GM23248 (cell line): ENCODE measurements around the gene ITGAD. TPM values are rescaled to one million over a fixed set of nuclear protein-coding genes. Genes with fewer than 3 reads are reported as not detected.

Experiments used
- DNase-seq: peaks from one replicate; pipeline ENCODE4 v3.0.0-alpha.2; 2015
- H2AFZ ChIP-seq: fragments of 200-600 bp; sonication (generic); 2 replicates; pipeline ENCODE4 v1.6.1; 2016; ENCODE audit warnings: antibody characterized with exemption
- H3F3A ChIP-seq: fragments of 200-600 bp; sonication (generic); 2 replicates; pipeline ENCODE4 v1.6.1; 2016; ENCODE audit warnings: mild to moderate bottlenecking, antibody characterized with exemption, mixed run types; ENCODE audit not compliant: insufficient read depth
- H3K27ac ChIP-seq: fragments of 200-600 bp; sonication (generic); 2 replicates; pipeline ENCODE4 v1.5.1; 2016; ENCODE audit warnings: mild to moderate bottlenecking
- H3K27me3 ChIP-seq: fragments of 200-600 bp; sonication (generic); replicated peaks from 2 replicates; pipeline ENCODE4 v1.6.1; 2016; ENCODE audit warnings: mild to moderate bottlenecking; ENCODE audit not compliant: insufficient read depth
- H3K36me3 ChIP-seq: fragments of 200-600 bp; sonication (generic); 2 replicates; pipeline ENCODE4 v1.6.1; 2016; ENCODE audit warnings: low read depth, mild to moderate bottlenecking
- H3K4me1 ChIP-seq: fragments of 200-600 bp; sonication (generic); 2 replicates; pipeline ENCODE4 v1.6.1; 2016; ENCODE audit warnings: mild to moderate bottlenecking; ENCODE audit not compliant: insufficient read depth
- H3K4me2 ChIP-seq: fragments of 200-600 bp; sonication (generic); one replicate; pipeline ENCODE4 v1.6.1; 2016; ENCODE audit warnings: mild to moderate bottlenecking; ENCODE audit not compliant: unreplicated experiment
- H3K4me3 ChIP-seq: fragments of 200-600 bp; sonication (generic); 2 replicates; pipeline ENCODE4 v1.5.1; 2016; ENCODE audit warnings: mild to moderate bottlenecking
- H3K79me2 ChIP-seq: fragments of 200-600 bp; sonication (generic); 2 replicates; pipeline ENCODE4 v1.6.1; 2016; ENCODE audit warnings: mild to moderate bottlenecking; ENCODE audit not compliant: insufficient read depth
- H3K9ac ChIP-seq: fragments of 200-600 bp; sonication (generic); 2 replicates; pipeline ENCODE4 v1.6.1; 2016; ENCODE audit warnings: mild to moderate bottlenecking
- H3K9me2 ChIP-seq: fragments of 200-600 bp; sonication (generic); 2 replicates; pipeline ENCODE4 v1.6.1; 2016; ENCODE audit warnings: mixed run types, mild to moderate bottlenecking, moderate library complexity; ENCODE audit not compliant: insufficient read depth
- H3K9me3 ChIP-seq: fragments of 200-600 bp; sonication (generic); one replicate; pipeline ENCODE4 v1.6.1; 2017; ENCODE audit warnings: low read depth
- H4K20me1 ChIP-seq: fragments of 200-600 bp; sonication (generic); 2 replicates; pipeline ENCODE4 v1.6.0; 2016; ENCODE audit not compliant: insufficient read depth
- EZH2 ChIP-seq: fragments of 200-600 bp; sonication (generic); IDR thresholded peaks from 2 replicates; pipeline ENCODE4 v1.6.1; 2018; ENCODE audit warnings: antibody characterized with exemption, mild to moderate bottlenecking; ENCODE audit not compliant: insufficient read depth, poor library complexity, severe bottlenecking
- EZH2phosphoT487 ChIP-seq: fragments of 200-600 bp; sonication (generic); IDR thresholded peaks from 2 replicates; pipeline ENCODE4 v1.6.1; 2018; ENCODE audit warnings: antibody characterized with exemption, moderate library complexity, mild to moderate bottlenecking, low read depth; ENCODE audit not compliant: insufficient read depth
- WGBS, 2 experiments: methylation state at CpG; one replicate each; pipeline ENCODE4 v1.1.6; 2015 to 2017; ENCODE audit warnings: low lambda C conversion rate in 2 of 2, low coverage in 1 of 2; ENCODE audit errors: missing lambda C conversion rate in 2 of 2; 5-methylcytosine and 5-hydroxymethylcytosine counted together
- in situ Hi-C: fragments of 300-500 bp; cut with MboI; formaldehyde crosslinking; loops from 2 replicates; pipeline ENCODE4 v1.15.0; 2020
- polyA plus RNA-seq: library from polyadenylated mRNA; unstranded; fragments of >200 nt; fragmentation: Nextera tagmentation; extraction: Ambion mirVana; gene quantifications from 2 replicates; pipeline ENCODE4 v1.2.1, GENCODE V29; 2016
- total RNA-seq: library from RNA; depleted of rRNA; stranded (reverse); fragments of >200 nt; shearing (Covaris generic); gene quantifications from 2 replicates; pipeline ENCODE4 v1.2.3, GENCODE V29; 2014

The ITGAD gene
- total and polyA plus RNA-seq, 2 experiments from 2014 or later, result not detected

GRCh38 chr16:31402687-31403086, 9.6 kb downstream of the ITGAD start:
- in situ Hi-C loops, result no loop called here
- H2AFZ ChIP-seq, result no peak overlapping the region
- TF ChIP-seq EZH2phosphoT487 (no peak), EZH2 (no peak)
- H3K4me3 ChIP-seq, result no peak overlapping the region
- peaks cover 10% of the 10 kb centered on the region for H3K4me1 ChIP-seq
- H3K36me3 ChIP-seq, result no peaks in the 10 kb centered on the region
- H3K9me2 ChIP-seq, result no peaks in the 10 kb centered on the region
- no peaks in the 10 kb centered on the region for H4K20me1 ChIP-seq
- no peak overlapping the region for H3K27ac ChIP-seq
- H3K4me2 ChIP-seq, result peak overlapping the region; percentile 20
- H3K9ac ChIP-seq, result no peak overlapping the region
- peak; percentile 58 for DNase-seq
- H3K27me3 ChIP-seq, result no peaks in the 10 kb centered on the region
- no peaks in the 10 kb centered on the region for H3K9me3 ChIP-seq
- 21 to 24% methylated on average over 1 of the region's 1 CpG for WGBS, 2 experiments
- no peaks in the 10 kb centered on the region for H3K79me2 ChIP-seq
- H3F3A ChIP-seq, result 0 out of 2 replicates have a peak, but pooled peaks cover 5% of the 10 kb centered on the region

- Histone ChIP-seq H3K9me3 (no peaks in the 10 kb centered on the region), H3K27ac (no peak overlapping the region), H3K4me3 (peak overlapping the region; percentile 50), H3K79me2 (no peaks in the 10 kb centered on the region), H3K9ac (peak overlapping the region; percentile 18; the same call in 1 of the 2 replicates), H2AFZ (peak overlapping the region; percentile 56; the same call in 1 of the 2 replicates), H3K4me1 (peaks cover 10% of the 10 kb centered on the region), H3K9me2 (no peaks in the 10 kb centered on the region), H3K4me2 (peak overlapping the region; percentile 20), H3F3A (0 out of 2 replicates have a peak, but pooled peaks cover 5% of the 10 kb centered on the region), H3K36me3 (no peaks in the 10 kb centered on the region), H3K27me3 (no peaks in the 10 kb centered on the region), H4K20me1 (no peaks in the 10 kb centered on the region)
- no peak for DNase-seq
- WGBS, 2 experiments, result 75 to 81% methylated on average over 21 of the region's 21 CpGs
- in situ Hi-C loops, result no loop called here
- TF ChIP-seq EZH2 (no peak), EZH2phosphoT487 (no peak)
Observed at GRCh38 chr16:31403590-31404352, 10.6 kb downstream of the ITGAD start.

GRCh38 chr16:31404353-31405064, 11.4 kb downstream of the ITGAD start:
- Histone ChIP-seq H3F3A (0 out of 2 replicates have a peak, but pooled peaks cover 5% of the 10 kb centered on the region), H3K9ac (peak overlapping the region; percentile 18; the same call in 1 of the 2 replicates), H3K79me2 (no peaks in the 10 kb centered on the region), H4K20me1 (no peaks in the 10 kb centered on the region), H3K9me2 (no peaks in the 10 kb centered on the region), H3K27me3 (no peaks in the 10 kb centered on the region), H3K36me3 (no peaks in the 10 kb centered on the region), H2AFZ (peak overlapping the region; percentile 56; the same call in 1 of the 2 replicates), H3K4me2 (peak overlapping the region; percentile 20), H3K4me3 (peak overlapping the region; percentile 50), H3K9me3 (no peaks in the 10 kb centered on the region), H3K4me1 (peaks cover 13% of the 10 kb centered on the region), H3K27ac (no peak overlapping the region)
- DNase-seq, result peak; percentile 15
- 62 to 68% methylated on average over 8 to 9 of the region's 9 CpGs for WGBS, 2 experiments
- TF ChIP-seq EZH2phosphoT487 (no peak), EZH2 (no peak)
- in situ Hi-C loops, result no loop called here

- no peaks in the 10 kb centered on the region for H3K9me3 ChIP-seq
- no peak for DNase-seq
- H3K4me1 ChIP-seq, result peaks cover 12% of the 10 kb centered on the region
- no peak overlapping the region for H3K4me3 ChIP-seq
- no peak overlapping the region for H3K4me2 ChIP-seq
- 0 out of 2 replicates have a peak, but pooled peaks cover 5% of the 10 kb centered on the region for H3F3A ChIP-seq
- H3K27ac ChIP-seq, result no peak overlapping the region
- in situ Hi-C loops, result no loop called here
- H4K20me1 ChIP-seq, result no peaks in the 10 kb centered on the region
- H3K79me2 ChIP-seq, result no peaks in the 10 kb centered on the region
- WGBS, 2 experiments, result 59 to 71% methylated on average over 8 of the region's 8 CpGs
- H3K9me2 ChIP-seq, result no peaks in the 10 kb centered on the region
- H2AFZ ChIP-seq, result no peak overlapping the region
- TF ChIP-seq EZH2 (no peak), EZH2phosphoT487 (no peak)
- H3K27me3 ChIP-seq, result no peaks in the 10 kb centered on the region
- no peak overlapping the region for H3K9ac ChIP-seq
- H3K36me3 ChIP-seq, result no peaks in the 10 kb centered on the region
Observed at GRCh38 chr16:31407406-31407805, 14.3 kb downstream of the ITGAD start.
